Measurements from ENCODE around the gene KCNA1.
A peak's percentile ranks its signal among the peaks of the same experiment; 100 is the strongest.
"Not testable (repeated sequence)": the region's sequence is repeated elsewhere in the genome, so short reads cannot be mapped to it uniquely, and the experiment has no call there.

The KCNA1 gene

DNA sequence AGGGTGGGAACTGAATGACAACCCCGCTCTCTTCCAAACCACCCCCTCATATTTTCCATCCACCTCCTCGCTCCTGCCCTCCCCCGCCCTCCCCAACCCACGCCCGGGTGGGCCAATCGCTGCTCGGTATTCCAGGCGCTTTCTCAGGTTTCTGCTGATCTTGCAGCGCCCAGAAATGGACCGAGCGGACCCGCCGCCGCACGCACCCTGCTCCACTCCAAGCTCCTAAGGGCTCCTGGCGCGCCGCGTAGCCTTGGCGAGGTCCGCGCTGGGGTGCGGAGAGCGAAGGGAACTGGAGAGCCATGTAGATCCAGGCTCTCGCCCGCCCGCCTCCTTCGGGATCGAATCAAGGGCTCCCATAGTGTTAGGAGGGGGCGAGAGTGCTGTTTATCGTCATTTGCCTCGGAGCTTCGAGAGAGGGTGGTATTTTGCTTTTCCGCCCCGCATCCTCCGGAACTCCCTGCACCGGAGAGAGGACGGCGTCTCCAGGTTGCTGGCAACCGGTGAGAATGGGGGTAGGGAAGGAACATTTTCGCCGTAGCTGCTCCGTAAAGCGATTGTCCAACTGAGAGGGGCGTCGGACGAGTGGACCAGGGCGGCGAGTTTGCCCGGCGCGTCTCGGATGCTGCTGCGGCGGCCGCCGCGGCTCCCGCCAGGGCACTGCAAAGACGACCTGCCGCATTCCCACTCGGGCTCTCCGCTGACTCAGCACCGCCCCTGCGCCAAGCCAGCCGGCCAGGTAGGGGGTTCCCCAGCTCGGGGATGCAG is at the start of gene KCNA1:
Gene KCNA1 (plus strand): TSS at position 172 of the 768 bp plus-strand sequence. CDS start 1,474 bp downstream, outside the sequence.
- DNase-seq: no peak

DNA sequence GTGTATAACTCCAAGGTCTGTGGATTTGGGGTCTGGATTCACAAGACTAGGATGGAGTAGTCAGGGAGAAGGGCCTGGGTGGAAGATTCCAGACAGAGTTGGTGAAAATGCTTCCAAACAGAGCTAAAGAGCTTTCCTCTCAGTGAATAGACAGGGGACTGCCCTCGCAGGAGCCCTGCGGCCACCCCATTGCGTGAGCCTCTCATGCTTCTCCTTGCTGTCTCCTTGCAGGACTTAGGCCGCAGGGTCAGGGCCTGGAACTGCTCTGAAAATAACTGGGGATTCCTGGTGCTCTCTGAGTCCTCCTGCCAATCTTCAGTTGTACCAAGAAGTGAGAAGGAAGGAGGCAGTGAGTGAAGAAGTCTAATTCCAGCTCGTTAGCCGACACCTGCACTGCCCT is 49.0 kb upstream of the KCNA1 start:
- DNase-seq: no peak

DNA sequence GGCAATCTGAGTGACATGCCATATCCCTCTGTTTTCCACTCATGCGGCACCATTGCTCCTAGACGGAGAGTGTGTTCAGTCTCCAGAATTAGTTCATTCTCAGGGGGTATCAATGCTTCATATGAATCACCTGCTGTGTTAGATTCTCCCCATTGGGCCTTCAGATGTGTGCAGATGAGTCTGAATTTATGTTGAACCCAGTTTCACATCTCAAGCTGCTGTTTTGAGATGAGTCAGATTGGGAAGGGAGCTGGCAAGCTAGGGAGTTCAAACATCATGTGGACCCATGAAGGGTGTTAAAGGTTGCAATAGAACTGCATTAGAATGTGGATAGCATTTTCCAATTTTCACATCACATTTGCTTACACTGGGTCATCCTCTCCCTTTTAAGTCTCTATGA is 46.9 kb upstream of the KCNA1 start:
- DNase-seq: no peak

DNA sequence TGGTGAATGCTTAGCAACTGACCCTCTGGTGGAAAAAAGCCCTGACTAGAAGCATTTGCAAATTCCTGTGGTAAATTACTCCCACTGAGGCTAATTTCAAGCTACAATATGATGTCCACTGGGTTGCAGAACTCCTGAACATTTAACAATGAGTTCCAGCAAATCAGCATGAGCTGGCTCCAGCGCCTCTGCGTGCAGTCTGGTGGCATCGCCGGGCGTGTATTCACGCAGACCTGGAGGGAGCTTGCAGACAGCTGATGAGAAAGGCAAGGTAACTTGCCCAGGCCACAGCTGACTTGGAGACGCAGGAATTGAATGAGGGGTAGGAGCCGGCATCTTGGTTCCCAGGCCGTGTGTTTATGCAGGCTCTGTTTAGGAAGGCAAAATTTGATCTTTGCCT is 45.1 kb upstream of the KCNA1 start:
- no peak for DNase-seq

DNA sequence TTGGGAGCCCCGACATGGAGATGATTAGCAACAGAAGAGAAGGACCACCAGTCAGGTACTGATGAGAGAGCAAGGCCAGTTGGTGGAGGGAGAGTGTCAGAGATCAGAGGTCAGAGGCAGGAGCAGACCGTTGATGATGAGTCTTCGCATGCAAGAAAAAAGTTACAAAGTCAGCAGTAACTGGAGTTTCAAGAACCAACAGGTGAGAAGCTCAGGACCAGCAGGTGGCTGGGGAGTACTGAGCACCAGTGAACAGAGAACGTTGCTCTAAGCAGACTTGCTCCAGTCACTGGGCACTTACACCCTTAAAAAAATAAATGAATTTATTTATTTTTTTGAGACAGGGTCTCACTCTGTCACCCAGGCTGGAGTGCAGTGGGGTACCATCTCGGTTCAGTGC is 44.5 kb upstream of the KCNA1 start:
- DNase-seq: no peak

DNA sequence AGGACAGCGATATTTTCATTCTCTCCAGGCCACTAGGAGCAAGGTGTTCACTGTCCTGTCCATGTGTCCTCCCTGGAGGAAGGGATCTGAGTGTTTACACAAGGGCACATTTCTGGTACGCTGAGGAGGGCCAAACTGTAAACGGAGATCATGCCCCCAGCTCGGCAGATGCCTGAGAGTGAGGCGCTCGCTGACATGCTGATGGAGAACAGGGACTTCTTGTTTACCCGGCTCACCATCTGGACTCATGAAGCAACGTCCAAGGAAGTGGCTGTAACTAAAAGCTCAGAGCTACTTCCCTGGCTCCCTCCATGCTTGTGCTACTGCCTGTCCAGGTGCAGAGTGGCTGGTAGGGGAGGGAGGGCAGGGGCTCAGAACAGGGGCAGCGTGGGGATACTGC is 43.4 kb upstream of the KCNA1 start:
- DNase-seq: no peak

DNA sequence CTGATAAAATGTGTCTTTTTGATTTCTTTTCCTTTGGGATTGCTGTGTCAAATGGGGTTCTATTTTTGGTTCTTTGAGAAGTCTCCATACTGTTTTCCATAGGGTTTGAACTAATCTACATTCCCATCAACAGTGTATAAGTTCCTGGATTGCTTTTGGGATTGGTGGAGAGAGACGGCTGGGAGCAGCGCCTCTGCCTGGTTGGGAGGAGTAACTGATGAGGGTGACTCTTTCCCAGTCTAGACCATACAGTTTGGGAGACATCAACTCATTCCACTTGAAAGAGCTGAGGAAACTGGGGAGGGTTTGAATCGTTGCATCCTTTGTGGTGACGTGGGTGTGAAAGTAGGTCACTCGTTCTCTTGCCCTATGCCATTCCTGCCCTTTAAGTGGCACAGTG is 42.3 kb upstream of the KCNA1 start:
- no peak for DNase-seq

DNA sequence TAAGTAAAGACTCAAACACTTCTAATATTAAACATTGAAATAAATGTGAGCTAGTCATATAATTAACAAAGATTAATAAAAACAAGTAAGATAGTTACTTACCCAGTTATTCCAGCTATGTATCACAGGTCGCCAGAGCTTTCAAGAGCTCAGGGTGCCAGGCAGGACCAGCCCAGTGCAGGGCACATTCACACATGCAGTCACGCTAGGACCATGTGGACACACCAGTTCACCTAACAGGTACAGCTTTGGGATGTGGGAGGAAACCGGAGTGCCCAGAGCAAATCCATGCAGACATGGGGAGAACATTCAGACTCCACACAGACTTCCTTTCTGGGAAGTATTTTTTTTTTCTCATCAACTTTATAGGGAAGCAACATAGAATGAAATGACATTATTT is 39.3 kb upstream of the KCNA1 start:
- no peak for DNase-seq

DNA sequence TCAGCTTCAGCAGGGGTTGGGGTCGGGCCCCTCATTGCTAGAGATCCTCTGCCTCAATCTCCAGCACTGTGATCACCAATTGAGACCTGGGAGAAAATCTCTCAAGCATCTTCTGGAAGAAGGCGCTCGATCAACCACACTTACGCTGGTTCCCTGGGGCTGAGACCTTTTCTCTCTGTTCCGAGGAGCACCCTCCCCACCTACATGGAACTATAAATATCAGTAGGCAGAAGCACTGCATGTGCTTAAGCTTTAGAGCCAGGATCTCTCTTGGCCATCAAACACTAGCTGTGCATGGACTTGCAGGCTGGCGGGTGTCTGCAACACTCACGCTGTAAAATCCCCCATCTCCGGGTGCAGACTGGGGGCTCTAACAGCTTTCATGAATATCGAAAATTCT is 38.2 kb upstream of the KCNA1 start:
- DNase-seq: no peak

DNA sequence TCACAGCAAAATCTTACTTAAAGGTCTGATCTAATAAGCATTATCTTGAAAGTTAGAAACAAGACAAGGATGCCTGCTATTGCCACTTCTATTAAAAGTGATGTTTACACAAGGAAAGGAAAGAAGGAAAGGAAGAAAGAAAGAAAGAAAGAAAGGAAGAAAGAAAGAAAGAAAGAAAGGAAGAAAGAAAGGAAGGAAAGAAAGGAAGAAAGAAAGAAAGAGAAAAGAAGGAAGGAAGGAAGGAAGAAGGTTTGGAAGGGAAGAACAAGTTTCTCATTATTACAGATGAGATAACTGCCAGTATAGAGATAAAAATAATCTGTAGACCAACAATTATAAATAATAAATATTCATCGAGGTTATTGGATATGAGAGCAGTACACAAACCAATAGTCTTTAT is 35.8 kb upstream of the KCNA1 start:
- DNase-seq: no peak

DNA sequence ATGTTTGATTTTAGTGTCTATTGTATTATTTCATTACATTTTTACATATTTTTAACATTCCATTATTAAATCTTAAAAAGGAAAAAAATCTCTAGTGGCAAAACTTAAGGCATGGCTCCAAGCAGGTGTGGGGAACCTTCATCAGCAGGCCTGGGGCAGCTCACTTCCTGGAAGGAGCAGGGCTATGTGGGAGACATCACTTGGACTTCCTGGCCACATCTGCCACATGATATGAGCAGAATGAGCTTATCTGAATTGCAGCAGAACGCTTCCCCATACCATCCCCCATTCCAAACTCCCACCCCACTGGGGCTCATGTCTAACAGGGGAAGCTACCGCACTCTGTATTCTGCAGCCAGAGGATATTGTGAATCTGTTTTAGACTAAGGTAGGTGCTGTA is 35.0 kb upstream of the KCNA1 start:
- DNase-seq: no peak

DNA sequence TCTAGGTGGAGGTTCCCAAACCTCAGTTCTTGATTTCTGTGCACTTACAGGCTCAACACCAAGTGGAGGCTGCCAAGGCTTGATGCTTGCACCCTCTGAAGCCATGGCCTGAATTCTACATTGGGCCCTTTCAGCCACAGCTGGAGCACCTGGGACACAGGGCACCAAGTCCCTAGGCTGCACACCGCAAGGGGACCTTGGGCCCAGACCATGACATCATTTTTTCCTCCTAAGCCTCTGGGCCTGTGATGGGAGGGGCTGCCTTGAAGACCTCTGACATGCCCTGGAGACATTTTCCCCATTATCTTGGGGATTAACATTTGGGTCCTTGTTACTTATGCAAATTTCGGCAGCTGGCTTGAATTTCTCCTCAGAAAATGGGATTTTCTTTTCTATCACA is 30.2 kb upstream of the KCNA1 start:
- not testable (repeated sequence) for DNase-seq

DNA sequence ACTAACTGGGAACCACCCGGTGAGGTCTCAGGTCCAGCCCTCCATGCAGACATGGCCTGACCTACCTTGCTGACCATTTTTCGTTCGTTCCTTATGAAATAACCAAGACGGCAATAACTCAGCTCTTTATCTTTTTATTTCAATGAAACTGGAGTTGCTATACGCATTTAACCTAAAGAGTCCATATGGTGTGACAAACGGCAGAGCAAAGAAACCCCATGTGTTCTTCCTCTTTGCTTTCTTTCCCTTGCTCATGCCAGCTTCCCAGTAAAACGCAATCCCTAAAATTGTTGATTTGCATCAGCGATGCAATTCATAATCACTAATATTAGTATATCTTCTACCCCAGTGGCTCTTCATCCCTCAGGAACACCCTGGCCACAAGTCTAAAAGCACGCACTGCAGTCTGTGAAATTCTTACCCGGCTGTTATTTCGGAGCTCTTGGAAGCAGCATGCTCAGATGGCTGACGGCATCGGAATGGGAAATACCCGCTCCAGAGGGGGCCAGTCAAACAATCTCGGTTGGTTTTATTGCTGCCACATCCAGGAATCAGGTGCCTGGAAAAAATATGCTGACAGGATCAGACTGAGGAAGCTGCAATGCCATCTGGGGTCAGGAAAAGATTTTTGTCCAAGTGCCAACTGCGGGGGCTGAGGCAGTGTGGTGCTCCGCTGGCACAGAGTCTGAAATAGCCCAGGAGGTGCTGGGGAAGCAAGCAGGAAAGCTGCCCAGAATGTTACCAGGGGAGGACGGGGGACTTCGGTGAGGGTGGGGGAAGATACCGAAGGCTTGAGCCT is 28.2 kb upstream of the KCNA1 start:
- no peak for DNase-seq

DNA sequence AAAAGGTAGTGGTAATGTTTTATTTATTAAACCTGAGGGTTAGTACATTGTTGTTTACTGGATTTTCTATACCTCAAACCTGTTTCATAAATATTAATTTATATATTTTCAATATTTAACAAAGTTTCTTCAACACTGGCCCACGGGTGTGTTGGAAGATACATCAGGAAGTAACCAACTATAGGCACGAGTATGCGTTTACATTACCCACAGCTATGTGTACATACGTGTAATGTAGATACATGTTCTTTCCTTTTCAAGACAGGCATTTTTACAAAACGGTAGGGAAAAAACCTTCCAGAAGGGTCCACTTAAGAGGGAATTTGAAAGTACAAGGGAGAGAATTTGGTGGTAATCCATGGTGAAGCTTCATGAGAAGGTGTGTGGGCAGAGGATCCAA is 17.8 kb upstream of the KCNA1 start:
- no peak for DNase-seq

DNA sequence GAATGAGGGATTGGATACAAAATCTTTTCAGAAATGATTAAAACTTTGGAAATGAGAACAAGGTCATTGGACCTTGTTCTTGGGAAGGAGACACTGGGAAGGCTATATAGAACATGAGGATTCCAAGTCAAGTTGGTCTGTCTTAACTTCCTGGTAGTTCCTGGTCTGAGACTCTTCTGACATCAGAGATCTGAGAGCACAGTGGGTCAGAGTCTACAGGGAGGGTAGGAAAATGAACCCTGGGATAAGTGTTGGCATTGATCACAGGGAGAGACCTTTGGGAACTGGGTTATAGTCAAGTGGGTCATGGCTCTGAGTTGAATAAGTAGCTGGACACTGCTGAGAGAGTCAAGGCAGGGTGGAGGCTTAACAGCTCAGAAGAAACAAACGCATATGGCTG is 17.3 kb upstream of the KCNA1 start:
- DNase-seq: no peak

DNA sequence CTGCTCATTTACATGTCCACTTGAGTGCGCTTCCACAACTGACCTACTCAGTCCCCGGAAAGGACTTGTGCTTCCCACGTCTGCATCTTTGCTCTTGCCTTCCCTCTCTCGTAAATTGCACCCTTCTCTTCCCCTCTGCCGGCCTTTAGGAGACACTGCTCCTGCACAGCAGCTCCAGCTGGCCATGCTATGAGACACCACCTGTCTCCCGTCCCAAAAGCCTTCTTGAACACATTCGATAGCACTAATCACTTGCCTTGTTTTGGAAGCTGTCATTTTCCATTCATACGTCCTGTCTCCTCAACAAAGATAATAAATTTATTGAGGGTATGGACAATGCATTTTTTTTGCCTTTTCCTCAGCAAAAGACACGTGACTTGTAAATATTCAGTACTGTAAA is 15.7 kb upstream of the KCNA1 start:
- DNase-seq: no peak

DNA sequence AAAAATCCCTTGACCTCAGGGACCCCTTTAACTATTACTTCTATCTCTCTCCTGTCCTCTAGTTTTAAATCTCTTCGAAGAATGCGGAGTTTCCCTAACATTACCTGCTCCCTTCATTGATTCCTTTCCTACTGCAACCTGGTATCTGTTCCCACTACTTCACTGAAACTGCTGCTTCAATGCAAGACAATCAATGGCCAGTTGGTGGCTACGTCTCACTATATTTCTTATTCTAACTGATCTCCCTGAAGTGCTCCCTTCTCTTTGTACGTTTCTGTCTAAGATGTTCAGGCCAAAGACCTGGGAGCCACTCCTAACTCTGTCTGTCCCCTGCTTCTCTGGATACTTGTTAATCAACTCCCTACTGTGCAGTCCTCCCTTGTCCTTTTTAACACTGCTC is 10.3 kb upstream of the KCNA1 start:
- no peak for DNase-seq

DNA sequence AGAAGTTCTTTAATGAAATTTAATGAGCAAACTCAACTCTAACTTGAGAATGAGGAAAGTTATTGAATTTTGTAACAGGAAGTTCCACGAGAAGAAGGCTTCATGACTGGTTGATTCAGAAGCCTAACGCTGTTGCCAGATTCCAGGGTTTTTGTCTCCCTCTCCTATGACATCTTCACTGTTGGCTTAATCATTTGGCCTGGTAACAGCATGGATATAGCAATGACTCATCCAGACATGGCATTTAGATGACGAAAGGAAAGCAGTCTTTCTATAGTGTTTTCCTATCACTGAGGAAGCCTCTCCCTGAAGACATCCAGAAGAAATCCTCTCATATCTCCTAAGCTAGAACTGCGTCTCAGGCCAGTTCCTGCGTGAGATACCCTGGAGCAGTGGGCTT is 9.4 kb upstream of the KCNA1 start:
- no peak for DNase-seq

DNA sequence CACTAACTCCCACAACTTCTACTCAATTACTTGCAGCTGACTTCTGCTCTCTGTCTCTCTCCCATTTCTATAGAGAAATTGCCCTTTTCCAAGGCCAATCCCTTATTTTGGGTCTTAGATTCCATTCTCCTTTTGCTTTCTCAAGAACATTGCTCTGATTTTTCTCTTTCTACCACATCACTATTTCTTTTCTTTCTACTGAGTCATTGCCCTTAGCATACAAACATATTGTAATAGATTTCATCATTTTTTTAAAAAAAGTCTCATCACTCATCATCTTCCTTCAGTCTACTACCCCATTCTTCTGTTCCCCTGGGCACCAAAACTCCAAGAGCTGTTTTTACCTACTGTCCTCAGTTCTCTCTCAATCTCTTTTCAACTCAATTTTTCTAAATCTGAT is 4.4 kb upstream of the KCNA1 start:
- no peak for DNase-seq

DNA sequence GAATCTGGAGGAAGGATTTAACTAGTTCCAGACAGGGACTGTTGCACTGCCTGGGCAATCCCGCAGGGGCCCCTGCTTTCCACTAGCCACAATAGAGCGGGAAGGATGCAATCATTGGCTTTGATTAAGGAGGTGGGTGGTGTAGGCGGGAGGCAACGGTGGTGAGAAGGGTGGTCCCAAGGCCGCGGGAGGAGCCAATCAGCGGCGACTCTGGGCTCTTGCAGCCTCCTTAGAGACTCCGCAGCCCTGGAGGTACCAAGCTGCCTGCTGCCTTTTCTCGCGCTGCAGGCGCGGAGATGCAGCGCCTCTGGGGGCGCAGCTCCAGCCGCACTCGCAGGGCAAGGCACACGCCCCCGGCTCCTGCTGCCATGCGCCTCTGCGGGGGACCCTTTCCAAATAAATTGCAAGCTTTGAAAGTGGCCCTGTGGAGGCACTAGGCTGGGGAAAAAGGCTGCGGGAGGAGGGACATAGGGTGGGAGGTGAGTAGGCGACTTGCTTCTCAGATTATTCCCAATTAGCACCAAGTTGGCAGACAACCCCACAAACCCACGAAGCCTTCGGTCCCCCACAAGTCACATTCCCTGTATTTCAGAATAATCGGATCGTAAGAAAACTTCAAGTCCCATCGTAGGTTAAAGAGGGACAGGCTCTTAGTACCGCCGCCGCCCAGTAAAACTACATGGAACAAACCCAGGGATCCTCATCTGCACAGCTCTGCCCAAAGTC is 858 bp upstream of the KCNA1 start:
- DNase-seq: no peak

DNA sequence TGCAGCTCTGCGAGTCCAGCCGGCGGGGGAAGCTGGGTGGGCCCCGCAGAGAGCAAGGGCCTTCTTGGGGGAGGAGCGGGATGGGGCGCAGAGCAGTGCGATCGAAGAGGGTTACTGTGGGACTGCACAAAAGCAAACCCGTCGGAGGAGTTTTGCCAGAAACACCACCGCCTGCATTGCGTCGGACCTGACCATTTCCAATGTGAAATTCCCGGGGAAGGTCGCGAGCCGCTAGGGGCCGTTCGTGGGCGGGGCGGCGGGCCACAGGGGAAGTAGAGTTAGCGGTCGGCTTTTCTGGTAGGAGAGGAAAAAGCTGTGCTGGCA is 333 bp upstream of the KCNA1 start:
- DNase-seq: no peak

DNA sequence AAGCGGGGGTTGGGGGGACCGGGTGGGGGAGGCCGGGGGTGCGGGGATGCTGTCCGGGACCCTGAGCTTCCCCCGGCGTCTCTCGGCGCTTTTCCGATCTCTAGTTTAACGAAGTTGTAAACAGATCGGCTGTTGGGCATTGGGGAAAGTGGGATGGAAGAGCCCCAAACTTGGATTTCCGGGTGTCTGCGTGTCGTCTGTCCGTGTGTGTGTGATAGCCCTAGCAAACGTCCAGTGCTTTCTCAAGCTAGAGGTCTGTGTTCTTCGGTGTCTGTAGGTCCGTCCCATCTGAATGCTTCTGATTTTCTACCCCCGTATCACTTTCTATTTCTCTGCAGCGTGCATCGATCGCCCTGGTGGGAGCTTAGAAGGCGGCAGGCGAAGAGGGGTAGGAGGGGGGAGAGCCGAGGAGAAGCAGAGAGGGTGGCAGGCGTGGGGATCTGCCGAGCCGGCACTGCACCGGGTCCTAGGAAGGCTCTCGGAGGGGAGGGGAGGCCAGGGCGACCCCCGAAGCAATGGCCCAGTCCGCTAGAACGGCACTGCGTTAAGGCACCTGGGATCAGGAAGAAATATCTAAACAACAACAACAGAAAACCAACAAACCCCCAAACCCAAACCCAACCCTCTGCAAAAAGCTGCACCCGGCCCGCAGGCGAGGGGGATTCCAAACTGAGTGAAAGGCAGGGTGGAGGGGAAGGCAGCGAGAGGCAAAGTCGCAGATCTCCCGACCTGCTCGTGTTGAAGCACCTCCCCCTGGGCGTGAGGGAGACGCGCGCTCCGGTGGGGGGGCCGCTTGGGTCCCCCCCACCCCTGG is 1.0 kb downstream of the KCNA1 start:
- DNase-seq: peak in 1 of 6 experiments; percentile 4

DNA sequence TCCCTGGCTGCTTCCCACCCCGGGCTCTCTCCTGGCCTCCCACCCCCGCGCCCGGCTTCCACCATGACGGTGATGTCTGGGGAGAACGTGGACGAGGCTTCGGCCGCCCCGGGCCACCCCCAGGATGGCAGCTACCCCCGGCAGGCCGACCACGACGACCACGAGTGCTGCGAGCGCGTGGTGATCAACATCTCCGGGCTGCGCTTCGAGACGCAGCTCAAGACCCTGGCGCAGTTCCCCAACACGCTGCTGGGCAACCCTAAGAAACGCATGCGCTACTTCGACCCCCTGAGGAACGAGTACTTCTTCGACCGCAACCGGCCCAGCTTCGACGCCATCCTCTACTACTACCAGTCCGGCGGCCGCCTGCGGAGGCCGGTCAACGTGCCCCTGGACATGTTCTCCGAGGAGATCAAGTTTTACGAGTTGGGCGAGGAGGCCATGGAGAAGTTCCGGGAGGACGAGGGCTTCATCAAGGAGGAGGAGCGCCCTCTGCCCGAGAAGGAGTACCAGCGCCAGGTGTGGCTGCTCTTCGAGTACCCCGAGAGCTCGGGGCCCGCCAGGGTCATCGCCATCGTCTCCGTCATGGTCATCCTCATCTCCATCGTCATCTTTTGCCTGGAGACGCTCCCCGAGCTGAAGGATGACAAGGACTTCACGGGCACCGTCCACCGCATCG is 1.8 kb downstream of the KCNA1 start:
- no peak for DNase-seq

Data from stimulated activated naive CD4-positive, alpha-beta T cell (primary cell).